Neural cell (in vitro differentiated cells): Measurements from ENCODE around the gene AKAP4.

Experiments
- EP300 ChIP-seq: fragments of 450-650 bp; conservative IDR thresholded peaks from 2 replicates; pipeline ENCODE4 v1.6.1; 2014; ENCODE audit warnings: antibody characterized with exemption, mild to moderate bottlenecking, moderate library complexity; ENCODE audit not compliant: poor library complexity, severe bottlenecking
- EZH2 ChIP-seq: fragments of 200-600, 300-800 bp; shearing (Covaris generic), sonication (generic); IDR thresholded peaks from 2 replicates; pipeline ENCODE4 v1.6.1; 2014; ENCODE audit warnings: antibody characterized with exemption, low read length, borderline replicate concordance, mild to moderate bottlenecking; ENCODE audit not compliant: insufficient read depth, poor library complexity, severe bottlenecking
- TF ChIP-seq, protein P1 (sequence below): fragments of 450-650 bp; IDR thresholded peaks from 2 replicates; pipeline ENCODE4 v1.5.1; 2014; ENCODE audit warnings: antibody characterized with exemption, mild to moderate bottlenecking, moderate library complexity; ENCODE audit not compliant: poor library complexity, severe bottlenecking

DNA sequence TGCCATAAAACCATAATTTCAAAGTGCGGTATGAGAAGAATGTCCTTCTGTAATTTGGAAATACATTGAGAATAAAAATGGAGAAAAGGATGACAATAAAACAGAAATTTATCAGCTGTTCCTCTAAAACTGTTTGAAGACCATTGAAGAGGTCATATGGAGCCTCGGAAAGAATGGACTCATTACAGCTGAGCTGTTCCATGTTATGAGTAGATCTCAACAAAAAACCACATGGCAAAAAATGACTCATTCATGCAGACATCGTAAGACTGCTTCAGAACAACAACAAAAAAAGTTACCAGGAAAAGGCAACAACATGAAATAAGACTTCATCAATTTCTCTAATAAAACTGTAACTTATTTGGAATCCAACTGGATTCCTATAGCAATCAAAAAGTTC lies 39.7 kb downstream of the AKAP4 start:
- TF ChIP-seq, protein P1, sequence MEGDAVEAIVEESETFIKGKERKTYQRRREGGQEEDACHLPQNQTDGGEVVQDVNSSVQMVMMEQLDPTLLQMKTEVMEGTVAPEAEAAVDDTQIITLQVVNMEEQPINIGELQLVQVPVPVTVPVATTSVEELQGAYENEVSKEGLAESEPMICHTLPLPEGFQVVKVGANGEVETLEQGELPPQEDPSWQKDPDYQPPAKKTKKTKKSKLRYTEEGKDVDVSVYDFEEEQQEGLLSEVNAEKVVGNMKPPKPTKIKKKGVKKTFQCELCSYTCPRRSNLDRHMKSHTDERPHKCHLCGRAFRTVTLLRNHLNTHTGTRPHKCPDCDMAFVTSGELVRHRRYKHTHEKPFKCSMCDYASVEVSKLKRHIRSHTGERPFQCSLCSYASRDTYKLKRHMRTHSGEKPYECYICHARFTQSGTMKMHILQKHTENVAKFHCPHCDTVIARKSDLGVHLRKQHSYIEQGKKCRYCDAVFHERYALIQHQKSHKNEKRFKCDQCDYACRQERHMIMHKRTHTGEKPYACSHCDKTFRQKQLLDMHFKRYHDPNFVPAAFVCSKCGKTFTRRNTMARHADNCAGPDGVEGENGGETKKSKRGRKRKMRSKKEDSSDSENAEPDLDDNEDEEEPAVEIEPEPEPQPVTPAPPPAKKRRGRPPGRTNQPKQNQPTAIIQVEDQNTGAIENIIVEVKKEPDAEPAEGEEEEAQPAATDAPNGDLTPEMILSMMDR: no peak
- TF ChIP-seq EZH2 (no peak), EP300 (no peak)
